ENCODE measurements around the gene PIK3R6. TPM values are rescaled to one million over a fixed set of nuclear protein-coding genes. Genes with fewer than 3 reads are reported as not detected.

Gene PIK3R6
- total RNA-seq, 1 experiment from 2014 or later, result not detected

GRCh38 chr17:8803531-8804420, 63.7 kb downstream of the PIK3R6 start:
- no peaks in the 10 kb centered on the region for H3K79me1 ChIP-seq (ENCODE audit: insufficient read depth, low read depth, low read length, poor library complexity, severe bottlenecking)
- no peak overlapping the region for H3K4me3 Mint-ChIP-seq
- no peak overlapping the region for H3K27ac Mint-ChIP-seq

More at GRCh38 chr17:8803531-8804420, 63.7 kb downstream of the PIK3R6 start:
- Histone ChIP-seq H3K27me3 (ENCODE audit: insufficient read depth, low read length) (no peaks in the 10 kb centered on the region), H3K23ac (ENCODE audit: insufficient read length, low read depth, low read length) (no peak overlapping the region), H2BK12ac (ENCODE audit: insufficient read length, low read depth, low read length) (no peak overlapping the region), H3K9ac (ENCODE audit: extremely low read depth, insufficient read length, low read length) (no peak overlapping the region), H3K4me1 (ENCODE audit: insufficient read depth, low read length) (no peaks in the 10 kb centered on the region), H2BK20ac (ENCODE audit: low read depth, low read length, poor library complexity, severe bottlenecking) (no peak overlapping the region), H3K4ac (ENCODE audit: low read depth, low read length) (no peak overlapping the region), H3K9me3 (ENCODE audit: control insufficient read depth, low read depth, low read length) (no peaks in the 10 kb centered on the region), H4K20me1 (ENCODE audit: control insufficient read depth, insufficient read depth, insufficient read length) (no peaks in the 10 kb centered on the region), H3K18ac (ENCODE audit: insufficient read length, low read depth, low read length) (no peak overlapping the region), H3K27ac (ENCODE audit: insufficient read length, low read depth, low read length) (no peak overlapping the region), H4K91ac (ENCODE audit: insufficient read length, low read depth, low read length) (no peak overlapping the region), H3T11ph (ENCODE audit: low read length) (no peak overlapping the region), H4K8ac (replicated peaks; ENCODE audit: insufficient read length, low read depth, low read length) (no peak overlapping the region), H4K5ac (ENCODE audit: insufficient read length, low read depth, low read length) (no peak overlapping the region), H3K14ac (ENCODE audit: insufficient read depth, low read length) (no peak overlapping the region), H3K4me2 (ENCODE audit: insufficient read depth, insufficient read length, low read length) (no peak overlapping the region), H3K79me2 (ENCODE audit: insufficient read depth, low read length) (no peaks in the 10 kb centered on the region), H2BK5ac (ENCODE audit: insufficient read length, low read length) (no peak overlapping the region), H3K56ac (ENCODE audit: insufficient read length, low read depth, low read length) (no peak overlapping the region), H2AK5ac (ENCODE audit: insufficient read length, low read length) (no peak overlapping the region), H2AFZ (ENCODE audit: low read length) (no peak overlapping the region), H2BK15ac (ENCODE audit: low read depth, low read length) (no peak overlapping the region), H3K23me2 (ENCODE audit: insufficient read length, low read depth, low read length, poor library complexity, severe bottlenecking) (no peaks in the 10 kb centered on the region), H2BK120ac (ENCODE audit: low read depth, low read length, poor library complexity, severe bottlenecking) (no peak overlapping the region)
- TF ChIP-seq CTCF (conservative IDR thresholded peaks at IDR 0.05), result peak; percentile 46
- no CpG with 5 or more reads among the region's 19 CpGs for WGBS (ENCODE audit: extremely low coverage, insufficient read length, low lambda C conversion rate)
- DNase-seq, result peak; percentile 72
- no peaks in the 10 kb centered on the region for H3K36me3 Mint-ChIP-seq (ENCODE audit: insufficient read depth in 1 of 3, low read depth in 3 of 3)
- H3K27me3 Mint-ChIP-seq (ENCODE audit: low read depth), result no peaks in the 10 kb centered on the region; the same call in none of the 2 replicates
- peaks cover 0 to 3% of the 10 kb centered on the region in 2 experiments; a peak in 2 of 5 replicates for H3K9me3 Mint-ChIP-seq
- peaks cover 19 to 25% of the 10 kb centered on the region in 2 experiments for H3K4me1 Mint-ChIP-seq
